C4-2B (cell line): ENCODE measurements around the gene AMBP.

Experiments used
- H3K27ac ChIP-seq: fragments of 450-650 bp; 2 replicates; pipeline ENCODE4 v1.5.1; 2017
- ZFX ChIP-seq: fragments of 450-650 bp; IDR thresholded peaks from 2 replicates; pipeline ENCODE4 v1.6.1; 2017
- TF ChIP-seq, protein P1 (sequence below): fragments of 450-650 bp; conservative IDR thresholded peaks from 2 replicates; pipeline ENCODE4 v1.5.1; 2017; ENCODE audit warnings: mild to moderate bottlenecking

Gene AMBP

DNA sequence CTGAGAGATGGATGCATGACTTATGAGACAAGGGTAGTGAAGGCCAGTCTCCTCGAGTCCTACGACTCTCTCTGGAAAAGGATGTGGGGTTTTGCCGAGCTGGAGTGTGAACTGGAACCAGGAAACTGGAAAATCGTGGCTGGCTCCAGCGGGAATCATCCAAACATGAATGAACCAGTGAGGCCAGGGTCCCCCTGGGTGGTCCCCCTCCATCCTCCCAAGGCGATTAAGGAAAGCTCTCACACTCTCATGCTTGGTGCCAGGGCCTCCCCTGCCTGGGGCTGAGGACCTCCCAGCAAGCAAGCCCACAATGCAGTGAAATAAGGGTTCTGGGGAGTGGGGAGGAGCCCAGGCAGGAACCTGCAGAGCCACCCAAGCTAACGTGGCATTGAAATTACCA is 9.6 kb upstream of the AMBP start:
- no peak overlapping the region for H3K27ac ChIP-seq
- TF ChIP-seq, protein P1, sequence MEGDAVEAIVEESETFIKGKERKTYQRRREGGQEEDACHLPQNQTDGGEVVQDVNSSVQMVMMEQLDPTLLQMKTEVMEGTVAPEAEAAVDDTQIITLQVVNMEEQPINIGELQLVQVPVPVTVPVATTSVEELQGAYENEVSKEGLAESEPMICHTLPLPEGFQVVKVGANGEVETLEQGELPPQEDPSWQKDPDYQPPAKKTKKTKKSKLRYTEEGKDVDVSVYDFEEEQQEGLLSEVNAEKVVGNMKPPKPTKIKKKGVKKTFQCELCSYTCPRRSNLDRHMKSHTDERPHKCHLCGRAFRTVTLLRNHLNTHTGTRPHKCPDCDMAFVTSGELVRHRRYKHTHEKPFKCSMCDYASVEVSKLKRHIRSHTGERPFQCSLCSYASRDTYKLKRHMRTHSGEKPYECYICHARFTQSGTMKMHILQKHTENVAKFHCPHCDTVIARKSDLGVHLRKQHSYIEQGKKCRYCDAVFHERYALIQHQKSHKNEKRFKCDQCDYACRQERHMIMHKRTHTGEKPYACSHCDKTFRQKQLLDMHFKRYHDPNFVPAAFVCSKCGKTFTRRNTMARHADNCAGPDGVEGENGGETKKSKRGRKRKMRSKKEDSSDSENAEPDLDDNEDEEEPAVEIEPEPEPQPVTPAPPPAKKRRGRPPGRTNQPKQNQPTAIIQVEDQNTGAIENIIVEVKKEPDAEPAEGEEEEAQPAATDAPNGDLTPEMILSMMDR = no peak
- no peak for TF ChIP-seq ZFX

GRCh38 chr9:114086607-114087006 is 8.5 kb upstream of the AMBP start:
- TF ChIP-seq, protein P1 = no peak
- TF ChIP-seq ZFX = no peak
- H3K27ac ChIP-seq = no peak overlapping the region

DNA sequence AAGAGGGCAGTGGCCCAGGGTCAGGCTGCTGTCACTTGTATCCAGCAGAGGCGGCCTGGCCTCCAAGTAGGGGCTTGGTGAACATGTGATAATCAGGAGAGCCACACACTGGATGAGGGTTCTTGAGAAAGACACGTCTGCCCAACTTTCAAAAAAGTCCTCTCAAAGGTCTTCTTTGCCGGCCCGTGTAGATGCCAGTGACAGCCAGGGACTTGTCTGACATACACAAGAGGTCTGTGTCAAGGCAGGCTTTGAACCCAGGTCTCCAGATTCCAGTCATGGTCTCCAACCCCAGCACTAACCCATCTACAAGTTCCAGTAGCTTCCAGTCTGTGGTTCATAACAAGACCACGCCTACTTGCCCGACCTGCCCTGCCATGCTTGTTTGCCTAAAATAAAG is 7.9 kb upstream of the AMBP start:
- no peak overlapping the region for H3K27ac ChIP-seq
- no peak for TF ChIP-seq ZFX
- TF ChIP-seq, protein P1 = no peak

GRCh38 chr9:114085387-114085789 is 7.3 kb upstream of the AMBP start:
- H3K27ac ChIP-seq = no peak overlapping the region
- no peak for TF ChIP-seq ZFX
- TF ChIP-seq, protein P1 = no peak

GRCh38 chr9:114084282-114085073 is 6.4 kb upstream of the AMBP start:
- no peak for TF ChIP-seq ZFX
- TF ChIP-seq, protein P1 = no peak
- H3K27ac ChIP-seq = no peak overlapping the region

GRCh38 chr9:114083666-114084065 is 5.6 kb upstream of the AMBP start:
- no peak overlapping the region for H3K27ac ChIP-seq
- TF ChIP-seq, protein P1 = no peak
- TF ChIP-seq ZFX = no peak

GRCh38 chr9:114082763-114083412 is 4.8 kb upstream of the AMBP start:
- peak overlapping the region; percentile 73; the same call in 1 of the 2 replicates for H3K27ac ChIP-seq
